Nasal cavity respiratory epithelium epithelial cell of viscerocranial mucosa (primary cell): ENCODE data around the gene RFTN1. TPM values are rescaled to one million over a fixed set of nuclear protein-coding genes. Genes with fewer than 3 reads are reported as not detected.

ENCODE experiments used
- total RNA-seq: library from RNA; depleted of rRNA; stranded (reverse); fragments of >200 nt; gene quantifications from 2 replicates; pipeline ENCODE4 v1.2.3, GENCODE V29; 2014

The RFTN1 gene
- 14.7 and 22.1 TPM in 2 replicates for total RNA-seq

DNA sequence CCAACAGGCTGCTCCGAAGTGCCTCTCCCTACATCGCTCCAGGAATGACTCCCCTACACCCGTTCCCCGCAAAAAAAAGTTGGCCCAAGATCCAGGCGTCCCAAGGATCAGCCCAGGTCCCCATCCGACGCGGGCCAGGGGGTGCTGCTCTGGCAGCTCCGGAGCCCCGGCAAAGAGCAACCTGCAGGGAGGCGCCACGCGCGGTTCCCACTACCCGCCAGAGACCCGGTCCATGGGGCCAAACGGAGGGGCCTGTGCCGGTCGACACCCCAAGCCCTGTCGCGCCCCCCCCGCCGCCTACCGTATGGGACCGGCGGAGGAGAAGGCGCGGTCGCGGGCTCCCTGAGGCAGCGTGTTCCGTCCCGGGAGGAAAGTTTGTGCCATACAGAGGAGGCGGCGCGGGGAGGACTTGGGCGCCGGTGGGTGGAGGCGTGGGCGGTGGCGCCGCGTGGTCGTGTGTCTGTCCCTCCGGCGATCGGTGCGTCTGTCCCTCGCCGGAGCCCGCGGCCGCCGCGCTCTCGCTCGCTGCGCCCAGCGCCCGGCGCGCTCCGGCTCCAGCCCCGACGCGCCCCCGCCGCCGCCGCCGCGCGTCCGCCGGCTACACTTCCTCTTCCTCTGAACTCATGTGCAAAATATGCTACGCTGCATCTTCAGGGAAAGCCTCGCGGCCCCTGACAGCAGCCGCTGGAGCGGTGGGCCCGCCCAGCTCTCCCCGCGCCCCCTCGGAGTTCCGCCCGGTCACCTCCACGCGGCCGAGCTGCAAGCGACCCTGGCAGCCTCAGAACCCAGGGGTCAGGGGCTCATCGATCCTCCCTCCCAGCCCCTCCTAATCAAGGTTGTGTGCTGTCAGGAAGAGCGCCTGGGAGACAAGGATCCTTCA is at the start of gene RFTN1:
Gene RFTN1, minus strand, starts transcription at position 559 of the 880 bp plus-strand sequence. CDS start 19,830 bp downstream, outside the sequence.

Other genes with a start within 250 kb of the RFTN1 start
- gene DPH3, start 248.8 kb downstream of the RFTN1 start, total RNA-seq: 20.2 and 23.3 TPM in 2 replicates
- gene OXNAD1, start 248.5 kb downstream of the RFTN1 start, total RNA-seq: 24.4 and 25.6 TPM in 2 replicates
- not detected in 2 replicates for gene DAZL, start 91.7 kb upstream of the RFTN1 start, total RNA-seq